Stimulated activated naive B cell treated with anti-CD40 and anti-IgM and Interleukin-4, amounts not matched to agents 10 μg/mL and 1 μg/mL and 100 μg/mL, for 72 hours (primary cell): ENCODE data around the gene KAZN.

Experiments used
- ATAC-seq, 2 donors: fragments of 150-1000 bp; cut with Tn5 transposase; replicated peaks; 2 replicates each; pipeline ENCODE4 v1.10.0; 2021; ENCODE audit warnings: moderate library complexity in 1 of 2
- DNase-seq: peaks from one replicate; pipeline ENCODE4 v3.0.0; 2021
- H3K27ac Mint-ChIP-seq: one replicate; pipeline ENCODE4 v1.8.0; 2022; ENCODE audit warnings: mild to moderate bottlenecking, mixed read lengths
- H3K27me3 Mint-ChIP-seq, 2 donors: one replicate each; pipeline ENCODE4 v1.8.0; 2022; ENCODE audit warnings: mixed read lengths in 2 of 2
- H3K36me3 Mint-ChIP-seq, 2 donors: one replicate each; pipeline ENCODE4 v1.8.0; 2022; ENCODE audit warnings: mixed read lengths in 2 of 2, mild to moderate bottlenecking in 1 of 2
- H3K4me1 Mint-ChIP-seq, 2 donors: one replicate each; pipeline ENCODE4 v1.8.0; 2022; ENCODE audit warnings: mixed read lengths in 2 of 2, mild to moderate bottlenecking in 1 of 2
- H3K4me3 Mint-ChIP-seq, 2 donors: one replicate each; pipeline ENCODE4 v1.8.0; 2022; ENCODE audit warnings: mild to moderate bottlenecking in 2 of 2, mixed read lengths in 2 of 2, moderate library complexity in 1 of 2
- H3K9me3 Mint-ChIP-seq, 2 donors: one replicate each; pipeline ENCODE4 v1.8.0; 2022; ENCODE audit warnings: mixed read lengths in 2 of 2, mild to moderate bottlenecking in 1 of 2

The KAZN gene

GRCh38 chr1:14777516-14778506 is 179.3 kb downstream of the KAZN start:
- Mint-ChIP-seq H3K27me3 (peaks cover 0 to 8% of the 10 kb centered on the region in 2 donors), H3K36me3 (no peaks in the 10 kb centered on the region), H3K27ac (no peak overlapping the region), H3K4me1 (peaks cover 0 to 5% of the 10 kb centered on the region in 2 donors), H3K4me3 (no peak overlapping the region), H3K9me3 (no peaks in the 10 kb centered on the region)
- ATAC-seq, result no peak
- no peak for DNase-seq

DNA sequence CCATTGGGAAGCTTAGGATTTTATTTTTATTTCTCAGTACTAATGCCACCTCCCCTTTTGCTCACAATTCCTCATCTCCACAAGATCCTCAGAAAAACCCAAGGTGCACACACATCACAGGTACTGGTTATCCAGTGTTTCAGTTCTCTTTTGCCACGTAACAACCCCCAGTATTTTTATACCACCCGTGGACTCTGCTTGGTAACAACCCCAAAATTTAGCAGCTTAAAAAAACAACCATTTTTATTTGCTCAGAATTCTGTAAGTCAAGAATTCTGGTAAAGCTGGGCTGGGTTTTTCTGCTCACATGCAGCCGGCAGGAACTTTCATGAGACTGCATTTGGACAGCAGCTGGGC is 180.0 kb downstream of the KAZN start:
- Mint-ChIP-seq H3K27me3 (peaks cover 0 to 9% of the 10 kb centered on the region in 2 donors), H3K4me1 (peaks cover 0 to 5% of the 10 kb centered on the region in 2 donors), H3K4me3 (no peak overlapping the region), H3K9me3 (no peaks in the 10 kb centered on the region), H3K27ac (no peak overlapping the region), H3K36me3 (no peaks in the 10 kb centered on the region)
- ATAC-seq, result no peak
- DNase-seq, result no peak

- Mint-ChIP-seq H3K4me3 (no peak overlapping the region), H3K4me1 (peaks cover 0 to 5% of the 10 kb centered on the region in 2 donors), H3K36me3 (no peaks in the 10 kb centered on the region), H3K27ac (no peak overlapping the region), H3K27me3 (peaks cover 0 to 11% of the 10 kb centered on the region in 2 donors), H3K9me3 (no peaks in the 10 kb centered on the region)
- DNase-seq (no peak), ATAC-seq (no peak)
Measured at GRCh38 chr1:14778898-14779865, 180.7 kb downstream of the KAZN start.

- peaks cover 0 to 5% of the 10 kb centered on the region in 2 donors for H3K4me1 Mint-ChIP-seq
- ATAC-seq (no peak), DNase-seq (no peak)
- peaks cover 0 to 11% of the 10 kb centered on the region in 2 donors for H3K27me3 Mint-ChIP-seq
- no peaks in the 10 kb centered on the region for H3K9me3 Mint-ChIP-seq
- no peak overlapping the region for H3K27ac Mint-ChIP-seq
- H3K36me3 Mint-ChIP-seq, result no peaks in the 10 kb centered on the region
- no peak overlapping the region for H3K4me3 Mint-ChIP-seq
Measured at GRCh38 chr1:14780271-14780670, 181.8 kb downstream of the KAZN start.

GRCh38 chr1:14781811-14782210 is 183.3 kb downstream of the KAZN start:
- H3K27me3 Mint-ChIP-seq, result peaks cover 0 to 11% of the 10 kb centered on the region in 2 donors
- H3K4me1 Mint-ChIP-seq, result peaks cover 0 to 5% of the 10 kb centered on the region in 2 donors
- ATAC-seq (no peak), DNase-seq (no peak)
- no peaks in the 10 kb centered on the region for H3K36me3 Mint-ChIP-seq
- H3K27ac Mint-ChIP-seq, result no peak overlapping the region
- no peak overlapping the region for H3K4me3 Mint-ChIP-seq
- H3K9me3 Mint-ChIP-seq, result no peaks in the 10 kb centered on the region

DNA sequence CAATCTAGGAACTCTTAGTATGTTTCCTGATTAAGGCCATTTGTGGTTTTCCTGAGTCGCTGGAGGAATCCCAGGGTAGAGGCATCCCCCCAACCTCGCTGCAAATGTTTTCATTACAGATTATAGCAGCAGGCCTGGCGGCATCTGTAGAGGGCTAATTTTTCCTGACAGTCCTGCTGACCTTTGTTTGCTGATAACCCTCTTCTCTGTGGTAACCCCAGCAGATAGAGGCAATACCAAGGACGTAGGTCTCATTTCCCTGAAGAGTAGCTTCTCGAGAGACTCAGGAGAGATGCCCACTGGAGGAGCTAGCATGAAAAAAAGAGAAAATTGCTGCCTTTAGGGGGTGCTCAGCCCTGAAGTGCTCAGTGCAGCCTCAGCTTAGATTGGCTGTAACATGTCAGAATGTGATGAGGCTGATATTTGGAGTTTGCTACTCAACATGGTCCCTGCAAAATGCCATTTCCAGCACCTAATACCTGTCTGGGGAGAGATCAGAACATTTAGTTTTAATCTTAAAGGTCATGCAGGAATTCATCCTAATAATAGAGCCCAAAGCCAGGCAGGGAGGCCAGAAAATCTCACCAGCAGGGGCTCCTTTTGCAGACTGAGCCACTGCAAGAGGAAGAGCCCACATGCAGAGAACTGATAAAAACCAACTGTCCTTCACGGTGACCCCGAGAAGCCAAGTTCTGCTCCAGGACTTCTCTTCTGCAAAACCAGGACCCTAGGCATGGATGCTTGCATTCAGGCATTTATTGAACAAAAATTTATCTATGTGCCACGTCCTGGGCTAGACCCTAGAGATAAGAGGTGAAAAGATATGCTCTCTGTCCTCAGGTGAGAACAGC is 184.5 kb downstream of the KAZN start:
- H3K4me3 Mint-ChIP-seq, result no peak overlapping the region
- no peaks in the 10 kb centered on the region for H3K36me3 Mint-ChIP-seq
- H3K9me3 Mint-ChIP-seq, result no peaks in the 10 kb centered on the region
- H3K27ac Mint-ChIP-seq, result no peak overlapping the region
- no peak for DNase-seq
- ATAC-seq, result no peak
- peaks cover 0 to 7% of the 10 kb centered on the region in 2 donors for H3K27me3 Mint-ChIP-seq
- H3K4me1 Mint-ChIP-seq, result no peaks in the 10 kb centered on the region

DNA sequence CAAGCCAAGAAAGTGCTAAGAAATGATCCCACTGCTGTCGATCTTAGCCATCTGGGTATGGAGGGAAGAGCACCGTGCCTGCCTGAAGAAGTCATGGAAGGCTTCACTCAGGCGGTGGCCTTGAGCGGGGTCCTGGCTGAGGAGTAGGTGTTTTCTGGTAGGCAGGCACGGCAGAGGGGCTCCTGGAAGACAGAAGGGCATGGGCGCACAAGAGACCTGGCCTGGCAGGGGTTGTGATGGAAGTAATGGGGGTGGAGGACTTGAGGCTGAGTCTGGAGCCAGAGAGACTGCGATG is 185.1 kb downstream of the KAZN start:
- H3K4me3 Mint-ChIP-seq, result no peak overlapping the region
- no peaks in the 10 kb centered on the region for H3K9me3 Mint-ChIP-seq
- no peaks in the 10 kb centered on the region for H3K4me1 Mint-ChIP-seq
- H3K27me3 Mint-ChIP-seq, result peaks cover 0 to 7% of the 10 kb centered on the region in 2 donors
- H3K27ac Mint-ChIP-seq, result no peak overlapping the region
- no peaks in the 10 kb centered on the region for H3K36me3 Mint-ChIP-seq
- ATAC-seq, result no peak
- DNase-seq, result no peak

- Mint-ChIP-seq H3K4me3 (no peak overlapping the region), H3K27ac (no peak overlapping the region), H3K36me3 (no peaks in the 10 kb centered on the region), H3K27me3 (peaks cover 0 to 3% of the 10 kb centered on the region in 2 donors), H3K4me1 (no peaks in the 10 kb centered on the region), H3K9me3 (no peaks in the 10 kb centered on the region)
- ATAC-seq, result no peak
- DNase-seq, result no peak
Measured at GRCh38 chr1:14784790-14785773, 186.6 kb downstream of the KAZN start.

DNA sequence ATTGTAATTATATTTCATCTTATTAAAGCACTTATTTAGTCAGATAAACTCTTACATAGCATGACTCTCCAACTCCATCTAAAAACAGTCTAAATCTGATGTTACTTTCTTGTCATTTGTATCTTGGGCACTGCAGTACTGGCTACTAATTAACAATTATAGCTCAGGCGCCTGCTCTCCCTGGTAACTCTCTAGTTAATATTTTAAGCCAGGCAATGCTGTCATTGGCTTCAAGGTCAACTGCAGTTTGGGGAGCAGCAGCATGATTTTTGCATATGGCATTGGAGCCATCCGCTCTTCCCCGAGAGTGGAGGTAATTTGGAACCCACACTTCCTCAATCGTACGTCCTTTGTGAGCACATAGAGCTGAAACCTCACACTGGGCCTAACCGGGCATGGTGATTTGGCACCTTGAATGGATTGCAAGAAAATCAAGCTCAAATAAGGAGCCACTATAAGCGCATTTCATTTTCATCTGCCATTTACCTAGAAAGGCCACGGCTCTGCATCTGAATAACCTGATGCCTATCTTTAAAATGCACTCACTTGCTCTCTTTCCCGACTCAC is 187.7 kb downstream of the KAZN start:
- Mint-ChIP-seq H3K4me1 (no peaks in the 10 kb centered on the region), H3K36me3 (no peaks in the 10 kb centered on the region), H3K27me3 (peaks cover 0 to 3% of the 10 kb centered on the region in 2 donors), H3K9me3 (no peaks in the 10 kb centered on the region), H3K4me3 (no peak overlapping the region), H3K27ac (no peak overlapping the region)
- no peak for DNase-seq
- ATAC-seq, result no peak

- DNase-seq, result no peak
Measured at GRCh38 chr1:14786681-14787080, 188.2 kb downstream of the KAZN start.

DNA sequence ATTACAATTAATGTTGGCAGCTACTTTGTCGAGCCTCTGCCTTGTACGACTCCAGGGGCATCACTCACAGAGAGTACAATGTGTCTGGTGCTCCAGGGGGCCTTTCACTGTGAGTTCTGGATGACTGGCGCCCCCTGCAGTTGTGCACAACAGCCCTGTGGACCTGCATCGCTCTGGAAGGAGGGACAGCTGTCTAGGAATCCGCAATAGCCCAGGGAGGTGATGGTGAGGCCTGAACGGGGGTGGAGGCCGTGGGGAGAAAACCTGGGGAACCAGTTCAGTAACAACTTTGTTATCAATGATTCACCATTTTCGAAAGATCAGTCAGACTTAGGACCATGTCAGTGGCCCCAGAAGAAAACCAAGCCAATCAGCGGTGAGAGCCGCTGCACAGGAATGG is 189.1 kb downstream of the KAZN start:
- no peak overlapping the region for H3K27ac Mint-ChIP-seq
- H3K4me3 Mint-ChIP-seq, result no peak overlapping the region
- H3K27me3 Mint-ChIP-seq, result peaks cover 0 to 3% of the 10 kb centered on the region in 2 donors
- no peaks in the 10 kb centered on the region for H3K36me3 Mint-ChIP-seq
- ATAC-seq (no peak), DNase-seq (no peak)
- H3K9me3 Mint-ChIP-seq, result no peaks in the 10 kb centered on the region
- H3K4me1 Mint-ChIP-seq, result no peaks in the 10 kb centered on the region

More at GRCh38 chr1:14786681-14787080, 188.2 kb downstream of the KAZN start:
- Mint-ChIP-seq H3K4me3 (no peak overlapping the region), H3K27ac (no peak overlapping the region), H3K36me3 (no peaks in the 10 kb centered on the region), H3K27me3 (peaks cover 0 to 3% of the 10 kb centered on the region in 2 donors), H3K9me3 (no peaks in the 10 kb centered on the region), H3K4me1 (no peaks in the 10 kb centered on the region)
- ATAC-seq, result no peak

DNA sequence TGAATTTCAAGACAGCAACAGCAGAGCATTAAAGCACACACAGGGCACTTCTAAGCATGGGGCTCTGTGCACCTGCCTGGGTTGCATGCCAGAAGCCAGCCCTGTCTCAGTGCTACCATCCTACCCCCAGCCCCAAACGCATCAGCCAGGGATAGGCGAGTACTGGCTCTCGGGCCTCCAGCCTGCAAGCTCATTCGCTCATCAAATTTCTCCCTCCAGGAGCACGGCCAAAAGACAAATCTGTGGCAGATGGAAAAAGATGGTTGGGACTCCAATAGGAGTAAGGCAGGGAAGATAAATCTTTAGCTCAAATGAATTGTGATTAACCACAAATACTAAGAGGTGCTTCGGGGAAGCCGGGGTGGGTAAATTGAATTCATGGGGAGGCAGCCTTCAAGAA is 189.6 kb downstream of the KAZN start:
- H3K9me3 Mint-ChIP-seq, result no peaks in the 10 kb centered on the region
- no peak overlapping the region for H3K27ac Mint-ChIP-seq
- DNase-seq (no peak), ATAC-seq (no peak)
- H3K4me1 Mint-ChIP-seq, result no peaks in the 10 kb centered on the region
- no peak overlapping the region for H3K4me3 Mint-ChIP-seq
- no peaks in the 10 kb centered on the region for H3K36me3 Mint-ChIP-seq
- H3K27me3 Mint-ChIP-seq, result peaks cover 0 to 3% of the 10 kb centered on the region in 2 donors

GRCh38 chr1:14790982-14791381 is 192.5 kb downstream of the KAZN start:
- H3K36me3 Mint-ChIP-seq, result no peaks in the 10 kb centered on the region
- H3K27ac Mint-ChIP-seq, result no peak overlapping the region

More at GRCh38 chr1:14790982-14791381, 192.5 kb downstream of the KAZN start:
- no peak for ATAC-seq
- DNase-seq, result no peak
- no peak overlapping the region for H3K4me3 Mint-ChIP-seq
- no peaks in the 10 kb centered on the region for H3K4me1 Mint-ChIP-seq
- no peaks in the 10 kb centered on the region for H3K27me3 Mint-ChIP-seq
- no peaks in the 10 kb centered on the region for H3K9me3 Mint-ChIP-seq
